Iris pigment epithelial cell (primary cell): ENCODE measurements around the gene WDR1.
A peak's percentile ranks its signal among the peaks of the same experiment; 100 is the strongest.

Experiments used
- DNase-seq: peaks from one replicate; pipeline ENCODE4 v3.0.0-alpha.2; 2011; ENCODE audit warnings: low read depth

Gene WDR1

DNA sequence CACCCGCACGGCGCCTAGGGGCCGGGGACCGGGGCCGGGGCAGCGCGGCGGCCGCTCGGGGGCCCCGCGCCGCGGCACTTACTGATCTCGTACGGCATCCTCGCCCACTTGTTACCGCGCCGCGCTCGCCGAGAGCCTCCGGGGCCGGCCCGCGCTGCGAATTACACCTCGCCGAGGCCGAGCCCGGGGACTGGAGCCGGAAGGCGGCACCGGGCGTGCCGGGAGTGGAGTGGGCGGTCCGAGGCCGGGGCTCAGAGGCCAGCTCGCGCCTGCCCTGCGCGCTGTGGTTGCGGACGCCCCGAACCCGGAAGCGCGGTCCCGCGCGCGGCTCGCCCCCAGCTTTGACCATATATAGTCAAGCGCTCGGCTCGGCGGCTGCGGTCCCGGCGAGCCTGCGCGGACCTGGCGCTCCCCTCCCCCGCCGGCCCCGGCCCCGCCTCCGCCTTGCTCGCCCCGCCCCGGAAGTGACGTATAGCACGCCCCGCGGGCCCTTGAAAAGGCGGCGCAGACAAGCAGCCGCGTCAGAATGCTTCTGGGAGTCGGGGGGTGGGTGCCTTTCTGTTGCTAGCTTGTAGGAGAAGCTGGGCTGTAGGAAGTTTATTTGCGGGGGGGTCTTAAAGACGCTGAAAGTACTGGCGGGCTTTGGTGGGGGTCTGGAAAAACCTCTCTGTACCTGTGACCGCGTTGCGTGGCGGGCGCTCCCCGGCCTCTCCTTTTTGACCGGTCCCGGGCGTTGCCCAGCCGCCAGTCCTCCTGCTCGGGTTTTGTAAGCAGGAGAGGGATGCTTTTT, at the start of gene WDR1:
WDR1 (minus strand) TSS at position 231 of the 790 bp plus-strand sequence; CDS start at position 98, 133 bp downstream.
- peak; percentile 96 for DNase-seq

GRCh38 chr4:10164877-10165283, 48.3 kb upstream of the WDR1 start:
- DNase-seq, result peak; percentile 51

GRCh38 chr4:10163296-10163695, 46.7 kb upstream of the WDR1 start:
- DNase-seq, result no peak

DNA sequence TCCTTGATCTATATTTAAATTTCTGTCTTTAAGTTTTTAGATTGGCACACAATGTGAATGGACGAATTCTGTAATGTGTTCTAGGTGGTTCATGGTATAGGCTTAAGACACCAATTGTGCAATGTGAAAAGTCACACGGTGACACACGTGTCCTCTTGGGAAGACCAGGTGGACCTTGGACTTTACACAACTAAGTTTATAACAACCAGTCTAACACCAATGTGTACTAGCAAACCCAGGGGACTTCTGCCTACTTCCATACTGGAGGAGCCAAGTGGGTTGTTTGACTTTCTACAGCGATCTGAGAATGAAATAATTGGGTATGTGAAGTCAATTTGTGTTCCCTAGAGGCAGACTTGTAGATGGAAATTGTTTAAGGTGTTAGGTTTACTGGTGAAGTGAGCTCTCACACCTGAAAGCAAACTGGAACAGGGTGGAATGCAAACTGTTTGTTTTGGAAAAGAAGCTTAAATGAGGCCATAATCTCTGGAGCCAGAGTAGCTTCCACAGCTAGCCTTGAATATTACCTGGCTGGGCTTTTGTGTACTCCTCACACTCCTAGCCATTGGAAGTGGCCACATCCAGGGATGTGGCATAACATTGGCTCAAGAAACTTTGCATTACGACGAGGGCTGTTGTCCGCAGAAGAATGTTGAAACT, 45.9 kb upstream of the WDR1 start:
- no peak for DNase-seq

DNA sequence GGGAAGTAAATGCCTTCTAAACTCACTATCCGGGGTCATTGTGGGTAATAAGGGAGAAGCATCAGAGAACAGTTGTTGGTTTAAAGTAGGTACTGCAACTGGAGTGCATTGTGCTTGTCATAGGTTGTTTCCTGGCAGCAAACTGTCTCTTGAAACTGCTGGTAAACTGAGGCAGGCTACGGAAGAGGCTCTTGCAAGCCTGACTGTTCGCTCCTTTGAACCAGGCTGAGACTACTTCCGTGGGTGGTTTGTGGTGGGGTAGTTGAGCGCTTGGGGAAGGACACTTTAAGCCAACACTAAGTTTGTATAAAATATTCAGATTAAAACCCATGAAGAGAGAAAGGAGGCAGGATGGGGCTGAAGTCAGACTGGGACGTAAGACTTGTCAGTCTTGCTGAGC, 45.2 kb upstream of the WDR1 start:
- no peak for DNase-seq

GRCh38 chr4:10161146-10161545, 44.5 kb upstream of the WDR1 start:
- DNase-seq, result peak; percentile 5

DNA sequence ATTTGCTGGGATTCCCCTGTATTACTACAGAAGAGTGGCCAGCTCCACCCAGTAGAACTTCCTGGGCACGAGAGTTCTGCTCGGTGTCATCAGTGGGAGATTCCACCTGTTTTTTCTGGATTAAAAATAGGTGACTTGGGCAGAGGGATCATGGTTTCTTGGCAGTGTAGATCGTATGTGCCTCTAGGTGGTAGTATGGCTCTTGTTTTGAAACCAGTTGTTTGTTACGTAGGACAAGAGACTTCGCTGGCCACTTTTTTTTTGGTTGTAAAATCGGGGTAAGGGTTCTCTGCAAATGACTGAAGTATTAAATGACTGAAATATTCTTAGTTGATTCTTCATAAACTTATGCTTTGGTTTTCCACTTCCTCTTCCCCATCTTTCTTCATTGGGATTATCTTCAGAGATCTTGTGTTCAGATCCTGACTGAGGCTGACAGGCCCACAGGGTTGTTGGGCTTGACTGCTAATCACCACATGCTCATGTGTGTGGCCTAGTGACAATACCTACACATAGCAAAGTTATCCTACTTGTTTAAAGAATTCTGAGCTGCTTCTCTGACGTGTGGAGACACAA, 43.8 kb upstream of the WDR1 start:
- peak; percentile 33 for DNase-seq

GRCh38 chr4:10159671-10160070, 43.1 kb upstream of the WDR1 start:
- no peak for DNase-seq

DNA sequence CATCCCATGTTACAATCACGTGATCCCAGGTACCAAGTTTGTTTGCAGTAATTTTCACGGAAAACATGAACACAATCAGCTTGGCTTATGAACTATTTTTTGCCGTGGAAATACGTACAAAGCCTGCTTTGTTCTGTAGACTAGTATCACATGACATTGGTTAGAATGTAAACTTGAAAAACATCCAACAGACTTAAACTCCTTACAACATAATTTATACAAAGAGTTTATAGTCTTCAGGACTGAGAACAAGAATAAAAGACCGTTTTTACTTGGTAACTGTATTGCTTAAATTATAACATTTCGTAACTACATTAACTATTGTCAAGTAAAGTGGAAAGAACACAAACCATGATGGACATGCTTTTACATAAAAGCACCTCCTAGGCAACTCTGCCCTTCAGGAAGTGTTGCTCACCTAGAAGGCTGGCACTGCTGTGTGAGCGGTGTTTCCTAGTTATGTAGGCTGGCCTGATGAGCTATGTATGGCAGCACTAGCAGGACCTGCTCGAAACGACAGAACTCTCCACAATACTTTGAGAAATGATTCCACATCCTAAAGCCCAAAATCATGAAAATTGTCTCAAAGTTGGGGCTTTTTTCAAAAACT, 41.8 kb upstream of the WDR1 start:
- DNase-seq, result peak; percentile 43

- peak; percentile 81 for DNase-seq
Measured at GRCh38 chr4:10157478-10158332, 41.1 kb upstream of the WDR1 start.

- DNase-seq, result no peak
Measured at GRCh38 chr4:10154241-10154640, 37.6 kb upstream of the WDR1 start.

DNA sequence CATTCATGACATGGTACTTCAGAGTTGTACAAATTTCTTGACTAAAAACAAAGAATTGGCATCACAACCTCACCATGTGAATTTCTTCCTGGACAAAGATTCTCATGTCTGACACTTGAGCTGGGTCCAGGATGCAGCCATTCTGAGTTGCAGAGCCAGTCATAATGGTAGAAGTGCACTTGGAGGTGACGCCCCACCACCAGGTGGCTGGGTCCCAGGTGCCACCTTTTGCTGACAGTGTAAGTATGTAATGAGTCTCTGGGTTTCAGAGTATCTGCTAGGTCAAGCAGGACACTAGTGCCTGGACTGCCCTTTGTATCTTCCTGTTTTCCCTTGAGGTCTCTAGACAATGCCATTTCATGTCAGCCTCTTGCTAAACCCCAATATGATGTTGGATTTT, 36.6 kb upstream of the WDR1 start:
- no peak for DNase-seq

DNA sequence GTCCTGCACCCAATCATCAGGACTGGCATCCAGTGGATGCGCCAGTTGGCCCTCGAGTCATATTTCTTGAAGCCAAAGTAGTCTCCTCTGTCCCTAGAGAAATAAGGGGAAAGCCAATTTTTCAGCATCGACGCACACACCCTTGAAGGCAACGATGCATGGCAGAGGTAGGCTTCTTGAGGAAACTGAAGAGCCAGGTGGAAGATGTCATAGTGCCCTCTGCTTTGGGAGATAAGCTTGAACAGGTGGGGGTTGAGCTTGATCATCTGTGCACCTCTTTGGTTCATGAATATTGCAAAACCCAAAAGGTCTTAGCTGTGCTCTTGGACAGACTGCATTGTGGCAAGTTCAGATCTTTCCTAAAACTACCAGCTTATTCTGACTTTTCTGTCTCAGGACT, 34.6 kb upstream of the WDR1 start:
- DNase-seq, result no peak

GRCh38 chr4:10144966-10145365, 28.4 kb upstream of the WDR1 start:
- DNase-seq, result no peak

DNA sequence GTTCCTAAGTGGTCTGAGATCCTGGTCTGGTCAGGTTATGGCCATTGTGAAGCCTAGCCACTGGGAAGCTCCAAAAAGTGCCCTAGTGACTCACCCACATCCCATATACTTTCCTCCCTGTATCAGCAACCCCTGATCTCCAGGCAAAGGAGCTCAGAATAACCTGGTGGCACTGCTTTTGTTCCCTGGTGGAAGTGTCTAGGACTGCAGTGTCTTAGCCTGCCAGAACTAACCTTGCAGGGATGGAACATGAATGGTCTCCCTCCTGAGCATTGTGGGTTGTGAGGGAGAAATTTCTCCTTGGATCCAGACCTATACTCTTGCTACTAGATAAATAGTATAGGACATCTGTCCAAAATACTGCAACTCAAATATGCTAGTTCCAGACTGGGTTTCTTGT, 27.9 kb upstream of the WDR1 start:
- DNase-seq, result no peak

DNA sequence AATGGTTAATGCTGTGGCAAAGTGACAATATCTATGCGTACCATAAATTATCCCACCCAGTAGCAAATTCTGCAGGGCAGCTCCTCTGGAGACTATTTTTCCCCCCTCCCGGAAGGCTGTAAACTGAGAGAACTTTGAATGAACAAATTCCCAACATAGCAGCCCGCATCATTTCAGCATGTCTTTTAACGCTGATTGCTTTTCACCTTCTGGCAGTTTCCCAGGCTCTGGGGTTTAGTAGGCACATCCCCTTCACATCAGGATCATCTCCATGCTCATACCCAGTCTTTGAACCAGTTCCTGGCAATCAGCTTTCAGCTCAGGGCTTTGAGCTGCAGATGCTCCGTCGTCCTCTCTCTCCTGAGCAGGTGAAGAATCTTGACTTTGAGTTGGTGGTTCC, 26.6 kb upstream of the WDR1 start:
- DNase-seq, result no peak

- no peak for DNase-seq
Measured at GRCh38 chr4:10140866-10141759, 24.5 kb upstream of the WDR1 start.

GRCh38 chr4:10139518-10139917, 22.9 kb upstream of the WDR1 start:
- DNase-seq, result no peak

DNA sequence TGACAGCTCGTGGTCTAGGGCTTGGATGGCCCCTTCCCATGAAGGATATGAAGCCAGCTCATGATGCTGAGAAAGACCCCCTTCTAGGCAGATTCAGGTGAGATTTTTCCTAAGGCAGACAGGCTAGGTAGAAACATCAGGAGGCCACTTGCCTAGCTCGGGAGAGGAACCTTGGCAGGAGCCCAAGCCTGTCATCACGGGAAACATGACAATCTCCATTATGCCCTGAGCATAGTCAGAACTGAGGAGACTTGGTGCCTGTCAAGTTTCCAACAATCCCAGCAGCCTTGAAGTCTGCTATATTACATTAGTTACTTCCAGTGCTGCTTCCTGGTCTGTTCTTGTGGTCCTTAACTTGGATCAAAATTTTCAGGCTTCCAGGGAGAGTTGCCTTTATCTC, 18.7 kb upstream of the WDR1 start:
- no peak for DNase-seq

DNA sequence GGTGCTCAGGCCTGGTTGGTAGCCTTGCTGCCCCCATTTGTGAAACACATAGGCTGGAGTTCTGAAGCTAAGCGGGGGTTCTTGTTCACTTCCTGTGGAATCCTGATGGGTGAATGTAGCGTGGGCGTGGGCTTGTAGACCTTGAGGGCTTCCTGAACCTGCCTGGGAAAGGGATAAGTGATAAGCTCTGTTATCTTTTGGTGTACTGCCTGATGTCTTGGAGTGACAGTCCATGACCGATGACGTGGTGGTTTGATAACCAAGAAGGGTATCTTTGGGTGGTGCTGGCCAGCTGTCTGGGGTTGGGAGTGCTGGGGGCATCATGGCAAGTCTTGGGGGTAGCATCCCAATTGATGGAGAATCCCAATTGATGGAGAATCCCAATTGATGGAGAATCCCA, 17.5 kb upstream of the WDR1 start:
- DNase-seq, result no peak

DNA sequence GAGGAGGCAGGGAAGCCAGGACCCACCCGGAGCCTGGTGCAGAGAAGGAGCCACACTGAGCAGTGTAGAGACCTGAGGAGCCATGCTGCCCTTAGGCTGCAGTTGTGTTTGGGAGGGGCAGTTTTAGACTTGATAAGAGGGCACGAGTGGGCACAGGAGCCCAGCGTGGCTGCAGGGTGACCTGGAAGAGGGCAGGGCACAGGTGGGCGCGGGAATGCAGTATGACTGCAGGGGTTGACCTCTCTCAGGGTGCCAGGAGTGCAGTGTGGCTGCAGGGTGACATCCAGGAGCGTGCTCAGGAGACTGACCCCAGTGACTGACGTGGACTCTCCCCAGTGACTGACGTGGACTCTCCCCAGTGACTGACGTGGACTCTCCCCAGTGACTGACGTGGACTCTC, 14.6 kb upstream of the WDR1 start:
- DNase-seq, result no peak
